ENCODE data around the gene RABAC1. TPM values are rescaled to one million over a fixed set of nuclear protein-coding genes. Genes with fewer than 3 reads are reported as not detected.

The RABAC1 gene
- total RNA-seq, 1 experiment from 2014 or later, result 66.3 TPM

DNA sequence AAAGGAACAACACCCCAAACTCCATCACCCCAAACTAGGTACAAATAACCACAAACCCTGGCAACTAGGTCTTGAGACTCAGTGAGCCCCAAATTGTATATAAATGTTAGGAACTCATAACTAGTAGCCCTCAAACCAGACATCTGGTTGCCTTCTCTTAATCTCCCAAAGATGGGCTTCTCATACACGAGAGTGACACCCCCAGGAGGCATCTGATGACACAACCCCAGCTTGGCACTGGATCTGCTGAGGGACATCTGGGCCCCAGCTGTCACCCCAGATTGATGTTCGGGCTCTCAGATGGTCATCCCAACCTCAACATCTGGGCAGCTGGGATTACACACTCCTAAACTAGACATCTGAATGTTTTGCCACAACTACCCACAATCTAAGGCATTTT is 14.8 kb downstream of the RABAC1 start:
- BruUV-seq (replicated peaks), result no TSS peak
- TF ChIP-seq ZBTB33 (IDR thresholded peaks at IDR 0.05; ENCODE audit: extremely low read depth, insufficient replicate concordance, low read length) (no peak), ZFX (IDR thresholded peaks at IDR 0.05) (no peak), TCF7L2 (IDR thresholded peaks at IDR 0.05; ENCODE audit: borderline replicate concordance, extremely low read depth, insufficient read depth, insufficient read length) (no peak), ATF3 (IDR thresholded peaks at IDR 0.05) (no peak), YY1 (IDR thresholded peaks at IDR 0.05; ENCODE audit: extremely low read depth, insufficient replicate concordance, low read depth, low read length) (no peak), RAD21 (IDR thresholded peaks at IDR 0.05; ENCODE audit: low read depth) (no peak), CBX3 (IDR thresholded peaks at IDR 0.05; ENCODE audit: low read depth) (no peak), ZNF274 (IDR thresholded peaks at IDR 0.05; ENCODE audit: low read depth, low read length) (no peak), EZH2phosphoT487 (IDR thresholded peaks at IDR 0.05; ENCODE audit: borderline replicate concordance) (no peak), JUND (IDR thresholded peaks at IDR 0.05) (no peak), SRF (IDR thresholded peaks at IDR 0.05; ENCODE audit: low read depth) (no peak), SIN3A (IDR thresholded peaks at IDR 0.05; ENCODE audit: low read depth) (no peak), CEBPB (IDR thresholded peaks at IDR 0.05; ENCODE audit: low read depth) (no peak), POLR2AphosphoS5 (IDR thresholded peaks at IDR 0.05; ENCODE audit: low read depth, low read length) (no peak), EZH2 (IDR thresholded peaks at IDR 0.05) (no peak), POLR2A (IDR thresholded peaks at IDR 0.05; ENCODE audit: borderline replicate concordance, extremely low read depth, insufficient read depth, insufficient read length) (no peak), EGR1 (IDR thresholded peaks at IDR 0.05; ENCODE audit: low read depth) (no peak), SP1 (IDR thresholded peaks at IDR 0.05; ENCODE audit: low read depth) (no peak)
- TF ChIP-seq, protein P1, sequence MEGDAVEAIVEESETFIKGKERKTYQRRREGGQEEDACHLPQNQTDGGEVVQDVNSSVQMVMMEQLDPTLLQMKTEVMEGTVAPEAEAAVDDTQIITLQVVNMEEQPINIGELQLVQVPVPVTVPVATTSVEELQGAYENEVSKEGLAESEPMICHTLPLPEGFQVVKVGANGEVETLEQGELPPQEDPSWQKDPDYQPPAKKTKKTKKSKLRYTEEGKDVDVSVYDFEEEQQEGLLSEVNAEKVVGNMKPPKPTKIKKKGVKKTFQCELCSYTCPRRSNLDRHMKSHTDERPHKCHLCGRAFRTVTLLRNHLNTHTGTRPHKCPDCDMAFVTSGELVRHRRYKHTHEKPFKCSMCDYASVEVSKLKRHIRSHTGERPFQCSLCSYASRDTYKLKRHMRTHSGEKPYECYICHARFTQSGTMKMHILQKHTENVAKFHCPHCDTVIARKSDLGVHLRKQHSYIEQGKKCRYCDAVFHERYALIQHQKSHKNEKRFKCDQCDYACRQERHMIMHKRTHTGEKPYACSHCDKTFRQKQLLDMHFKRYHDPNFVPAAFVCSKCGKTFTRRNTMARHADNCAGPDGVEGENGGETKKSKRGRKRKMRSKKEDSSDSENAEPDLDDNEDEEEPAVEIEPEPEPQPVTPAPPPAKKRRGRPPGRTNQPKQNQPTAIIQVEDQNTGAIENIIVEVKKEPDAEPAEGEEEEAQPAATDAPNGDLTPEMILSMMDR (IDR thresholded peaks at IDR 0.05 in 2 of 3, conservative IDR thresholded peaks at IDR 0.05 in 1 of 3; ENCODE audit: borderline replicate concordance in 1 of 3, insufficient read depth in 1 of 3, low read depth in 2 of 3, low read length in 2 of 3), result no peak
- H2AFZ ChIP-seq (ENCODE audit: low read depth, low read length, poor library complexity, severe bottlenecking), result no peak overlapping the region
- H3K9me2 ChIP-seq (ENCODE audit: insufficient read depth), result no peaks in the 10 kb centered on the region
- ATAC-seq (no peak), DNase-seq (ENCODE audit: low read depth, low spot score) (no peak)
- CTCF ChIA-PET, result no interaction called here
- no peak overlapping the region for H3K4me3 ChIP-seq (replicated peaks in 1 of 2; ENCODE audit: low read depth in 1 of 2, low read length in 2 of 2)
- H3K27ac ChIP-seq (ENCODE audit: low read depth, low read length), result no peak overlapping the region
- no peaks in the 10 kb centered on the region for H3K9me3 ChIP-seq (ENCODE audit: control insufficient read depth in 1 of 2, insufficient read depth in 1 of 2, low read depth in 1 of 2, low read length in 2 of 2)
- POLR2A ChIA-PET, result interaction anchor here (1.2 kb wide), 1 partner anchor 60 kb away, joined by 3 read pairs; no protein-coding TSS in a partner anchor
- RAD21 ChIA-PET (ENCODE audit: low non-redundant PET in 1 of 2, low total read pairs in 2 of 2, uncharacterized antibody in 2 of 2, unreplicated experiment in 2 of 2), result interaction anchor here in 1 of 2 experiments (0.6 kb wide), 1 partner anchor 16 kb away, joined by 5 read pairs; the partner anchor contains the start of gene ERFL
- no peak overlapping the region for H3K4me2 ChIP-seq (ENCODE audit: low read length)
- H3K79me2 ChIP-seq (ENCODE audit: insufficient read depth, low read length), result no peaks in the 10 kb centered on the region
- H3K27me3 ChIP-seq (ENCODE audit: insufficient read depth, low read length), result no peaks in the 10 kb centered on the region
- intact Hi-C loops (cut with micrococcal nuclease), result no loop called here
- no peaks in the 10 kb centered on the region for H3K36me3 ChIP-seq (ENCODE audit: control insufficient read depth in 1 of 2, insufficient read depth in 2 of 2, low read length in 2 of 2)
- no peaks in the 10 kb centered on the region for H4K20me1 ChIP-seq (ENCODE audit: insufficient read depth)
- no peaks in the 10 kb centered on the region for H3K4me1 ChIP-seq (ENCODE audit: control insufficient read depth in 1 of 2, insufficient read depth in 2 of 2, low read length in 2 of 2)
- H3K9ac ChIP-seq (ENCODE audit: low read length), result no peak overlapping the region

Measured in HCT116 (cell line).